Measurements from ENCODE around the gene BCKDK. TPM values are rescaled to one million over a fixed set of nuclear protein-coding genes. Genes with fewer than 3 reads are reported as not detected.

BCKDK gene
- total RNA-seq, 2 experiments from 2014 or later = 4.3 to 5.8 TPM

- intact Hi-C loops (cut with DNase I, micrococcal nuclease) = no loop called here
- Mint-ChIP-seq H3K36me3 (ENCODE audit: low read depth) (peaks cover 31% of the 10 kb centered on the region), H3K27me3 (no peaks in the 10 kb centered on the region), H3K9me3 (no peaks in the 10 kb centered on the region), H3K4me1 (ENCODE audit: low read depth) (peaks cover 14% of the 10 kb centered on the region), H3K27ac (no peak overlapping the region), H3K4me3 (no peak overlapping the region)
- no peak overlapping the region for H3K4me3 ChIP-seq (ENCODE audit: low read length)
- DNase-seq (no peak), ATAC-seq (ENCODE audit: poor library complexity) (no peak)
- ChIA-PET CTCF (no interaction called here), POLR2A (no interaction called here)
- TF ChIP-seq CTCF (IDR thresholded peaks at IDR 0.05) = no peak
- no peaks in the 10 kb centered on the region for H3K27me3 ChIP-seq (ENCODE audit: control insufficient read depth in 1 of 2, insufficient read depth in 2 of 2, low read length in 2 of 2)
- no peak overlapping the region for H3K27ac ChIP-seq (ENCODE audit: low read depth in 1 of 2, low read length in 2 of 2)
- H3K4me1 ChIP-seq (ENCODE audit: insufficient read depth, low read length) = peaks cover 25% of the 10 kb centered on the region
- H3K9me3 ChIP-seq (ENCODE audit: control insufficient read depth in 1 of 2, insufficient read depth in 1 of 2, low read length in 2 of 2) = no peaks in the 10 kb centered on the region
- peaks cover 18% of the 10 kb centered on the region for H3K36me3 ChIP-seq (ENCODE audit: insufficient read depth, low read length)
Measured at GRCh38 chr16:31112711-31113110, 4.5 kb downstream of the BCKDK start.

GRCh38 chr16:31113121-31114120 is 5.2 kb downstream of the BCKDK start:
- TF ChIP-seq CTCF (IDR thresholded peaks at IDR 0.05) = no peak
- ATAC-seq (ENCODE audit: poor library complexity) (no peak), DNase-seq (peak in 2 of 14 experiments; percentile 50 to 64)
- Mint-ChIP-seq H3K27ac (no peak overlapping the region), H3K4me1 (ENCODE audit: low read depth) (peaks cover 17% of the 10 kb centered on the region), H3K36me3 (ENCODE audit: low read depth) (peaks cover 38% of the 10 kb centered on the region), H3K4me3 (peak overlapping the region; percentile 48), H3K9me3 (no peaks in the 10 kb centered on the region), H3K27me3 (no peaks in the 10 kb centered on the region)
- no peak overlapping the region for H3K4me3 ChIP-seq (ENCODE audit: low read length)
- H3K27me3 ChIP-seq (ENCODE audit: control insufficient read depth in 1 of 2, insufficient read depth in 2 of 2, low read length in 2 of 2) = no peaks in the 10 kb centered on the region
- no peaks in the 10 kb centered on the region for H3K9me3 ChIP-seq (ENCODE audit: control insufficient read depth in 1 of 2, insufficient read depth in 1 of 2, low read length in 2 of 2)
- intact Hi-C loops (cut with DNase I, micrococcal nuclease) = no loop called here
- H3K4me1 ChIP-seq (ENCODE audit: insufficient read depth, low read length) = peaks cover 26% of the 10 kb centered on the region
- H3K27ac ChIP-seq (ENCODE audit: low read depth in 1 of 2, low read length in 2 of 2) = no peak overlapping the region
- H3K36me3 ChIP-seq (ENCODE audit: insufficient read depth, low read length) = peaks cover 18% of the 10 kb centered on the region
- ChIA-PET POLR2A (no interaction called here), CTCF (interaction anchor here (0.8 kb wide), 1 partner anchor 29 kb away, joined by 3 read pairs; no protein-coding TSS in a partner anchor)

- ChIA-PET CTCF (interaction anchor here (0.8 kb wide), 1 partner anchor 28 kb away, joined by 3 read pairs; no protein-coding TSS in a partner anchor), POLR2A (interaction anchor here (1.9 kb wide), 1 partner anchor 28 kb away, joined by 6 read pairs; no protein-coding TSS in a partner anchor)
- no peaks in the 10 kb centered on the region for H3K27me3 ChIP-seq (ENCODE audit: control insufficient read depth in 1 of 2, insufficient read depth in 2 of 2, low read length in 2 of 2)
- no peaks in the 10 kb centered on the region for H3K9me3 Mint-ChIP-seq
- H3K4me3 Mint-ChIP-seq = peak overlapping the region; percentile 38
- peaks cover 25% of the 10 kb centered on the region for H3K4me1 ChIP-seq (ENCODE audit: insufficient read depth, low read length)
- H3K36me3 ChIP-seq (ENCODE audit: insufficient read depth, low read length) = peaks cover 27% of the 10 kb centered on the region
- no peak overlapping the region for H3K4me3 ChIP-seq (ENCODE audit: low read length)
- peaks cover 20% of the 10 kb centered on the region for H3K4me1 Mint-ChIP-seq (ENCODE audit: low read depth)
- no peaks in the 10 kb centered on the region for H3K9me3 ChIP-seq (ENCODE audit: control insufficient read depth in 1 of 2, insufficient read depth in 1 of 2, low read length in 2 of 2)
- H3K36me3 Mint-ChIP-seq (ENCODE audit: low read depth) = peaks cover 48% of the 10 kb centered on the region
- H3K27me3 Mint-ChIP-seq = no peaks in the 10 kb centered on the region
- DNase-seq (no peak), ATAC-seq (ENCODE audit: poor library complexity) (no peak)
- no peak overlapping the region for H3K27ac ChIP-seq (ENCODE audit: low read depth in 1 of 2, low read length in 2 of 2)
- TF ChIP-seq CTCF (IDR thresholded peaks at IDR 0.05) = no peak
- H3K27ac Mint-ChIP-seq = peak overlapping the region; percentile 36
- intact Hi-C loops (cut with DNase I, micrococcal nuclease) = no loop called here
Measured at GRCh38 chr16:31114468-31114867, 6.3 kb downstream of the BCKDK start.

Measured in CD4-positive, alpha-beta T cell (primary cell).